Stimulated activated CD8-positive, alpha-beta memory T cell treated with anti-CD3 and anti-CD28 coated beads, Interleukin-7, amount 100 ng/mL, for 24 hours (primary cell): ENCODE results near the gene ITPRID2.

Experiments used
- DNase-seq: peaks from one replicate; pipeline ENCODE4 v3.0.0-alpha.2; 2020; ENCODE audit warnings: low read depth

ITPRID2 gene

GRCh38 chr2:181882246-181883020, 9.1 kb upstream of the ITPRID2 start:
- DNase-seq, result no peak

- DNase-seq, result no peak
Observed at GRCh38 chr2:181884601-181885000, 6.9 kb upstream of the ITPRID2 start.

GRCh38 chr2:181885096-181885495, 6.4 kb upstream of the ITPRID2 start:
- no peak for DNase-seq

- no peak for DNase-seq
Observed at GRCh38 chr2:181886192-181886591, 5.3 kb upstream of the ITPRID2 start.

- no peak for DNase-seq
Observed at GRCh38 chr2:181887045-181887444, 4.5 kb upstream of the ITPRID2 start.

GRCh38 chr2:181889776-181890175, 1.8 kb upstream of the ITPRID2 start:
- no peak for DNase-seq

- no peak for DNase-seq
Observed at GRCh38 chr2:181890271-181890670, 1.3 kb upstream of the ITPRID2 start.

GRCh38 chr2:181891966-181892798, 652 bp downstream of the ITPRID2 start:
- peak; percentile 31 for DNase-seq

GRCh38 chr2:181892799-181893435, 1.4 kb downstream of the ITPRID2 start:
- DNase-seq, result no peak

- DNase-seq, result no peak
Observed at GRCh38 chr2:181894381-181894780, 2.9 kb downstream of the ITPRID2 start.

GRCh38 chr2:181895818-181896217, 4.3 kb downstream of the ITPRID2 start:
- no peak for DNase-seq

GRCh38 chr2:181896286-181896685, 4.8 kb downstream of the ITPRID2 start:
- no peak for DNase-seq

- DNase-seq, result no peak
Observed at GRCh38 chr2:181900007-181900651, 8.6 kb downstream of the ITPRID2 start.

- no peak for DNase-seq
Observed at GRCh38 chr2:181902625-181903024, 11.1 kb downstream of the ITPRID2 start.

- DNase-seq, result no peak
Observed at GRCh38 chr2:181904022-181904632, 12.6 kb downstream of the ITPRID2 start.

GRCh38 chr2:181907057-181907456, 15.5 kb downstream of the ITPRID2 start:
- DNase-seq, result no peak

- DNase-seq, result no peak
Observed at GRCh38 chr2:181907635-181908034, 16.1 kb downstream of the ITPRID2 start.

GRCh38 chr2:181910028-181910831, 18.7 kb downstream of the ITPRID2 start:
- no peak for DNase-seq

- DNase-seq, result no peak
Observed at GRCh38 chr2:181911830-181912229, 20.3 kb downstream of the ITPRID2 start.

- DNase-seq, result no peak
Observed at GRCh38 chr2:181915102-181915501, 23.6 kb downstream of the ITPRID2 start.
